Stimulated activated CD4-positive, alpha-beta T cell treated with anti-CD3 and anti-CD28 coated beads, TNF-alpha, amount 100 ng/mL, for 48 hours (primary cell): ENCODE data around the gene OBSL1.

ENCODE experiments used
- DNase-seq, 3 donors: peaks; one replicate each; pipeline ENCODE4 v3.0.0-alpha.2; 2020; ENCODE audit warnings: low read depth in 3 of 3

Gene OBSL1

GRCh38 chr2:219512524-219513216 is 58.7 kb downstream of the OBSL1 start:
- DNase-seq: no peak

- no peak for DNase-seq
Observed at GRCh38 chr2:219511547-219512325, 59.6 kb downstream of the OBSL1 start.

GRCh38 chr2:219510512-219511135 is 60.7 kb downstream of the OBSL1 start:
- DNase-seq: no peak

- peak; percentile 12 to 50 (median 16) for DNase-seq
Observed at GRCh38 chr2:219509780-219510511, 61.4 kb downstream of the OBSL1 start.

- no peak for DNase-seq
Observed at GRCh38 chr2:219508971-219509779, 62.2 kb downstream of the OBSL1 start.

- no peak for DNase-seq
Observed at GRCh38 chr2:219508444-219508734, 63.0 kb downstream of the OBSL1 start.

GRCh38 chr2:219507581-219508443 is 63.5 kb downstream of the OBSL1 start:
- DNase-seq: no peak

- DNase-seq: no peak
Observed at GRCh38 chr2:219506802-219507526, 64.4 kb downstream of the OBSL1 start.

- DNase-seq: no peak
Observed at GRCh38 chr2:219506153-219506801, 65.1 kb downstream of the OBSL1 start.

GRCh38 chr2:219505585-219505984 is 65.8 kb downstream of the OBSL1 start:
- no peak for DNase-seq

GRCh38 chr2:219502618-219503017 is 68.7 kb downstream of the OBSL1 start:
- no peak for DNase-seq

- DNase-seq: no peak
Observed at GRCh38 chr2:219501849-219502248, 69.5 kb downstream of the OBSL1 start.
